Heart right ventricle (tissue), 16 donors: ENCODE measurements around the gene MGME1. TPM values are rescaled to one million over a fixed set of nuclear protein-coding genes. Genes with fewer than 3 reads are reported as not detected.

Source experiments
- ATAC-seq, 8 donors: fragments of 200-7000 bp; cut with Tn5 transposase; one replicate each; pipeline ENCODE4 v1.9.1; 2020; ENCODE audit warnings: mild to moderate bottlenecking in 8 of 8, moderate library complexity in 8 of 8, moderate number of reproducible peaks in 1 of 8
- DNase-seq, 2 donors: peaks; one replicate each; pipeline ENCODE4 v3.0.0-alpha.2; 2020
- H3K27ac ChIP-seq, 10 donors: fragments of 200-600 bp; sonication (generic) in 2 of 10; one replicate each; pipeline versions ENCODE4 v1.5.0 to v1.8.0; 2020 to 2022; ENCODE audit warnings: mild to moderate bottlenecking in 3 of 10
- H3K27me3 ChIP-seq, 7 donors: fragments of 200-600 bp; one replicate each; pipeline ENCODE4 v1.8.0; 2021 to 2022; ENCODE audit warnings: mild to moderate bottlenecking in 2 of 7
- H3K36me3 ChIP-seq, 9 donors: fragments of 200-600 bp; sonication (generic) in 1 of 9; one replicate each; pipeline versions ENCODE4 v1.5.0 to v1.8.0; 2020 to 2022; ENCODE audit warnings: mild to moderate bottlenecking in 2 of 9
- H3K4me1 ChIP-seq, 9 donors: fragments of 200-600 bp; sonication (generic) in 1 of 9; one replicate each; pipeline versions ENCODE4 v1.5.0 to v1.8.0; 2020 to 2022; ENCODE audit warnings: mild to moderate bottlenecking in 4 of 9
- H3K4me3 ChIP-seq, 10 donors: fragments of 200-600 bp; sonication (generic) in 2 of 10; one replicate each; pipeline versions ENCODE4 v1.5.0 to v1.8.0; 2020 to 2022; ENCODE audit warnings: mild to moderate bottlenecking in 7 of 10, moderate library complexity in 2 of 10
- H3K9me3 ChIP-seq, 11 donors: fragments of 200-600 bp in 10 of 11; sonication (generic) in 2 of 11; one replicate each; pipeline versions ENCODE4 v1.5.0 to v1.8.0; 2013 to 2022; ENCODE audit warnings: mild to moderate bottlenecking in 2 of 11, control low read depth in 1 of 11, moderate library complexity in 1 of 11
- WGBS, 2 donors: extraction: QIAGEN DNeasy Blood & Tissue Kit; methylation state at CpG; one replicate each; pipeline ENCODE4 v1.1.7; 2013; ENCODE audit warnings: inconsistent platforms in 1 of 2; 5-methylcytosine and 5-hydroxymethylcytosine counted together
- intact Hi-C, 10 donors: fragments of 100-400 bp; cut with DNase I; formaldehyde crosslinking; loops; one replicate each; pipeline versions ENCODE4 v1.11.1 to v1.14.2; 2022
- polyA plus RNA-seq, 2 donors: library from polyadenylated mRNA; stranded (reverse); fragments of 200-250 nt; gene quantifications; one replicate each; pipeline ENCODE4 v1.2.3, GENCODE V29; 2013
- total RNA-seq, 10 donors: library from RNA; stranded (reverse); fragmentation: NEBNext Ultra II Directional in 3 of 10; extraction: Animal tissue kit (Norgen Biotek cat#: 25700) in 3 of 10; gene quantifications; one replicate each; pipeline versions ENCODE4 v1.2.1 to v1.2.4, GENCODE V29; 2021 to 2023
- TF ChIP-seq, protein P1 (sequence below), 9 donors: fragments of 200-600 bp; sonication (generic) in 2 of 9; IDR thresholded peaks; one replicate each; pipeline versions ENCODE4 v1.5.0 to v1.8.0; 2021 to 2022; ENCODE audit warnings: antibody characterized with exemption in 9 of 9, mild to moderate bottlenecking in 5 of 9, moderate library complexity in 1 of 9
- donor health status: Arrhythmogenic right ventricular cardiomyopathy.
- donor health status: ischemic (EF 13 %, LVEDD 7.1; RV severe dilation, severe dysfunction).
- donor health status: healthy with polysubstance abuse.
- donor health status: DM: no; HTN: yes; CAD: no.
- donor health status: DM: no; HTN: no; CAD: no.
- donor health status: ischemic (EF 25% LVEDD 6.9; RV normal size, moderate dysfunction).
- donor health status: ischemic (EF 25% LVEDD 5.7; RV mildly dilated, moderate dysfunction).
- donor health status: healthy.
- donor health status: DM: yes; HTN: yes; CAD: no.
- donor health status: Ischemic cardiomyopathy.
- donor health status: ischemic (EF 35%, LVEDD 5.7; RV mildly dilated, moderate dysfunction).
- donor health status: nonischemic (EF 11% LVEDD 7.7; RV severe dilation, severe dysfunction).
- donor health status: DM: yes; HTN: yes; CAD: no.
- donor health status: PGD.
- donor health status: ischemic (EF 29% LVEDD 5.4; RV normal size, mild dysfunction).
- donor health status: nonischemic (EF 23%, LVEDD 6.1; RV moderate dilation, normal function).

MGME1 gene
- total and polyA plus RNA-seq, 12 donors, result 6.0 to 16.0 (median 12.9) TPM

DNA sequence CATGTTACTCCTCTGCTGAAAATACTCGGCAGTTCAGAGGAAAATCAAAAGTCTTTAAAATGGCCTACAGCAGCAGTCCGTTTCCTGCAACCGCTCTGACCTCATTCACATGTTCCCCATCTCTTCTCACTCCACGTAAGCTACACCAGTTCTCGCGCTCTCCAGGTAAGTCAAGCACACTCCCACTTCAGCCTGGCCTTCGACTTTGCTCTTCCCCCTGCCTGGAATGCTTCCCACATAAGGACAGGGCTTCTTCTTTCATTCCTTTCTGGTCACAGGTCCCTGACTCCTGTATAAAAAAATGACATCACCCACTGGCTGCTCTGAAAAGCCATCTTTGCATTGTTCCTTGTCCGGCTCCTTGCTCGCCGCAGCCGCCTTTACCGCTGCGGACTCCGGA lies 42.7 kb downstream of the MGME1 start:
- TF ChIP-seq, protein P1, sequence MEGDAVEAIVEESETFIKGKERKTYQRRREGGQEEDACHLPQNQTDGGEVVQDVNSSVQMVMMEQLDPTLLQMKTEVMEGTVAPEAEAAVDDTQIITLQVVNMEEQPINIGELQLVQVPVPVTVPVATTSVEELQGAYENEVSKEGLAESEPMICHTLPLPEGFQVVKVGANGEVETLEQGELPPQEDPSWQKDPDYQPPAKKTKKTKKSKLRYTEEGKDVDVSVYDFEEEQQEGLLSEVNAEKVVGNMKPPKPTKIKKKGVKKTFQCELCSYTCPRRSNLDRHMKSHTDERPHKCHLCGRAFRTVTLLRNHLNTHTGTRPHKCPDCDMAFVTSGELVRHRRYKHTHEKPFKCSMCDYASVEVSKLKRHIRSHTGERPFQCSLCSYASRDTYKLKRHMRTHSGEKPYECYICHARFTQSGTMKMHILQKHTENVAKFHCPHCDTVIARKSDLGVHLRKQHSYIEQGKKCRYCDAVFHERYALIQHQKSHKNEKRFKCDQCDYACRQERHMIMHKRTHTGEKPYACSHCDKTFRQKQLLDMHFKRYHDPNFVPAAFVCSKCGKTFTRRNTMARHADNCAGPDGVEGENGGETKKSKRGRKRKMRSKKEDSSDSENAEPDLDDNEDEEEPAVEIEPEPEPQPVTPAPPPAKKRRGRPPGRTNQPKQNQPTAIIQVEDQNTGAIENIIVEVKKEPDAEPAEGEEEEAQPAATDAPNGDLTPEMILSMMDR (IDR thresholded peaks at IDR 0.05), result no peak
- H3K27ac ChIP-seq, result no peak overlapping the region
- intact Hi-C loops, result loop anchor here in 1 of 10 donors (5.0 kb wide), 1 partner anchor 1446 kb away; no protein-coding TSS in a partner anchor
- H3K4me3 ChIP-seq, result no peak overlapping the region
- ATAC-seq, result no peak
- peaks cover 0 to 10% (median 0%) of the 10 kb centered on the region in 9 donors for H3K4me1 ChIP-seq
- no peaks in the 10 kb centered on the region for H3K9me3 ChIP-seq
- H3K36me3 ChIP-seq, result no peaks in the 10 kb centered on the region
- 92% methylated on average over 14 of the region's 14 CpGs for WGBS, 2 donors
- DNase-seq, result no peak
- H3K27me3 ChIP-seq, result no peaks in the 10 kb centered on the region

DNA sequence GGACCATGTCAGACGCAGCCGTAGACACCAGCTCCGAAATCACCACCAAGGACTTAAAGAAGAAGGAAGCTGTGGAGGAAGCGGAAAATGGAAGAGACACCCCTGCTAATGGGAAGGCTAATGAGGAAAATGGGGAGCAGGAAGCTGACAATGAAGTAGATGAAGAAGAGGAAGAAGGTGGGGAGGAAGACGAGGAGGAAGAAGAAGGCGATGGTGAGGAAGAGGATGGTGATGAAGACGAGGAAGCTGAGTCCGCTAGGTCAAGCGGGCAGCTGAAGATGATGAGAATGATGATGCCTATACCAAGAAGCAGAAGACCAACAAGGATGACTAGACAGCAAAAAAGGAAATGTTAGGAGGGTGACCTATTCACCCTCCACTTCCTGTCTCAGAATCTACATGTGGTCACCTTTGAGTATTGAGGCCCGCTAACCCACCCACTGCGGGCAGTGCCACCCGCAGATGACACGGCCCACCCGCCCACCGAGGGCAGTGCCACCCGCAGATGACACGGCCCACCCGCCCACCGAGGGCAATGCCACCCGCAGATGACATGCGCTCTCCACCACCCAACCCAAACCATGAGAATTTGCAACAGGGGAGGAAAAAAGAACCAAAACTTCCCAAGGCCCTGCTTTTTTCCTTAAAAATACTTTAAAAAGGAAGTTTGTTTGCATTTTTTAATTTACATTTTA lies 43.3 kb downstream of the MGME1 start:
- Histone ChIP-seq H3K27me3 (no peaks in the 10 kb centered on the region), H3K4me1 (peaks cover 0 to 8% (median 0%) of the 10 kb centered on the region in 9 donors), H3K4me3 (no peak overlapping the region), H3K27ac (no peak overlapping the region), H3K36me3 (no peaks in the 10 kb centered on the region), H3K9me3 (no peaks in the 10 kb centered on the region)
- no peak for ATAC-seq
- TF ChIP-seq, protein P1 (IDR thresholded peaks at IDR 0.05), result no peak
- WGBS, 2 donors, result 92 to 93% methylated on average over 21 of the region's 21 CpGs
- intact Hi-C loops, result loop anchor here in 1 of 10 donors (5.0 kb wide), 1 partner anchor 1445 kb away; no protein-coding TSS in a partner anchor
- no peak for DNase-seq

DNA sequence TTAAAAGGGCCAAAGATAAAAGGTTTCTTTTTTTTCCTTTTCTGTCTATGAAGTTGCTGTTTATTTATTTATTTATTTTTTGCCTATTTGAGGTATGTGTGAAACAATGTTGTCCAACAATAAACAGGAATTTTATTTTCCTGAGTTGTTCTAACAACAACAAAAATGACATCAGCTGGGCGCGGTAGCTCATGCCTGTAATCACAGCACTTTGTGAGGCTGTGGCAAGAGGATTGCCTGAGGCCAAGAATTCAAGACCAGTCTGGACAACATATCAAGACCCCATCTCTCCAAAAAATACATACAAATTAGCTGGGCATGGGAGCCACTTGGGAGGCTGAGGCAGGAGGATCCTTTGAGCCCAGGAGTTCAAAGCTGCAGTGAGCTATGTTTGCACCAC lies 44.1 kb downstream of the MGME1 start:
- H3K9me3 ChIP-seq, result no peaks in the 10 kb centered on the region

DNA sequence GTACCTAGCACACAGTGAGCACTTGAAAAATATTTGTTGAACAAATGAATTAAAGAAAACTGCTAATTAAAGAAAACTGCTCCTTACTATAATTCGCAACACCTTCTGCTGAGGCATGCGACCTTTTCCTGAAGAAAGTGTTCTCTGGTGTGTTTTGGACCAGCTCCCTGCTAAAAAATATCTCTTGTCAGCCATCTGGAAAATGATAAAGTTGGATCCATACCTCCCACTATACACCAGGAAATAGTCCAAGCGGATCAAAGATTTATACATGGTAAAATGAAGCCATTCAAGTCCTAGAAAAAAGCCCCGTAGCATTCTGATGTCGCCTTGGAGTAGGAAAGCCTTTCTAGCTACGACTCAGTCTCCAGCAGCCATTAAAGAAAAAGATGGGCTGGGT lies 45.6 kb downstream of the MGME1 start:
- no peaks in the 10 kb centered on the region for H3K9me3 ChIP-seq
- no peaks in the 10 kb centered on the region for H3K36me3 ChIP-seq
- no peak overlapping the region for H3K27ac ChIP-seq
- ATAC-seq (no peak), DNase-seq (no peak)
- 85% methylated on average over 6 of the region's 6 CpGs for WGBS, 2 donors
- H3K27me3 ChIP-seq, result peaks cover 0 to 3% (median 0%) of the 10 kb centered on the region in 7 donors
- intact Hi-C loops, result loop anchor here in 1 of 10 donors (5.0 kb wide), 1 partner anchor 1443 kb away; no protein-coding TSS in a partner anchor
- no peaks in the 10 kb centered on the region for H3K4me1 ChIP-seq
- H3K4me3 ChIP-seq, result no peak overlapping the region
- TF ChIP-seq, protein P1 (IDR thresholded peaks at IDR 0.05), result no peak

More for the DNA sequence above, 44.1 kb downstream of the MGME1 start:
- TF ChIP-seq, protein P1 (IDR thresholded peaks at IDR 0.05), result no peak
- H3K36me3 ChIP-seq, result no peaks in the 10 kb centered on the region
- 89 to 95% methylated on average over 2 of the region's 2 CpGs for WGBS, 2 donors
- ATAC-seq (no peak), DNase-seq (no peak)
- H3K27me3 ChIP-seq, result no peaks in the 10 kb centered on the region
- intact Hi-C loops, result loop anchor here in 1 of 10 donors (5.0 kb wide), 1 partner anchor 1444 kb away; no protein-coding TSS in a partner anchor
- H3K27ac ChIP-seq, result no peak overlapping the region
- no peak overlapping the region for H3K4me3 ChIP-seq
- H3K4me1 ChIP-seq, result peaks cover 0 to under 1% (median 0%) of the 10 kb centered on the region in 9 donors
